Neuronal stem cell (in vitro differentiated cells): ENCODE data around the gene STIMATE.

Experiments used
- DNase-seq: peaks from one replicate; pipeline ENCODE4 v3.0.0-alpha.2; 2013; ENCODE audit warnings: low spot score
- H2AFZ ChIP-seq: one replicate; pipeline ENCODE4 v1.6.1; 2013; ENCODE audit warnings: mild to moderate bottlenecking, low read length, inconsistent platforms
- H2AK5ac ChIP-seq: 2 replicates; pipeline ENCODE4 v1.6.1; 2013; ENCODE audit warnings: low read depth, mild to moderate bottlenecking, inconsistent platforms, low read length, moderate library complexity, mixed read lengths
- H2BK120ac ChIP-seq: 2 replicates; pipeline ENCODE4 v1.6.1; 2013; ENCODE audit warnings: low read depth, mild to moderate bottlenecking, inconsistent platforms, low read length, moderate library complexity, mixed read lengths
- H2BK12ac ChIP-seq: one replicate; pipeline ENCODE4 v1.6.1; 2013; ENCODE audit warnings: low read length, inconsistent platforms
- H2BK15ac ChIP-seq: 2 replicates; pipeline ENCODE4 v1.6.1; 2013; ENCODE audit warnings: mild to moderate bottlenecking, low read length, inconsistent platforms, mixed read lengths
- H2BK5ac ChIP-seq: one replicate; pipeline ENCODE4 v1.6.1; 2013; ENCODE audit warnings: inconsistent platforms, mild to moderate bottlenecking, low read length, moderate library complexity
- H3K14ac ChIP-seq: one replicate; pipeline ENCODE4 v1.6.1; 2013; ENCODE audit warnings: low read length, inconsistent platforms
- H3K18ac ChIP-seq: 2 replicates; pipeline ENCODE4 v1.6.1; 2013; ENCODE audit warnings: low read length, inconsistent platforms
- H3K23ac ChIP-seq: 2 replicates; pipeline ENCODE4 v1.6.1; 2013; ENCODE audit warnings: low read depth, mild to moderate bottlenecking, mixed read lengths, low read length, inconsistent platforms; ENCODE audit not compliant: poor library complexity
- H3K27ac ChIP-seq: replicated peaks from 3 replicates; pipeline ENCODE4 v1.5.1; 2013; ENCODE audit warnings: low read length, inconsistent platforms
- H3K27me3 ChIP-seq, 3 experiments: 2 replicates each; pipeline ENCODE4 v1.6.1; 2013; ENCODE audit warnings: low read length in 3 of 3, mild to moderate bottlenecking in 2 of 3, inconsistent platforms in 1 of 3, low read depth in 1 of 3, mixed read lengths in 1 of 3, moderate library complexity in 1 of 3; ENCODE audit not compliant: control insufficient read depth in 3 of 3, insufficient read depth in 3 of 3
- H3K36me3 ChIP-seq, 2 donors: replicated peaks in 1 of 2; 2 replicates each; pipeline ENCODE4 v1.6.1; 2013; ENCODE audit warnings: low read length in 2 of 2; ENCODE audit not compliant: control insufficient read depth in 2 of 2, insufficient read depth in 2 of 2
- H3K4ac ChIP-seq: 2 replicates; pipeline ENCODE4 v1.6.1; 2013; ENCODE audit warnings: inconsistent platforms, mild to moderate bottlenecking, low read length, moderate library complexity
- H3K4me1 ChIP-seq, 2 donors: 1 replicate in 1 of 2; 2 replicates in 1 of 2; pipeline ENCODE4 v1.6.1; 2013; ENCODE audit warnings: low read length in 2 of 2, low read depth in 1 of 2; ENCODE audit not compliant: control insufficient read depth in 2 of 2, insufficient read depth in 1 of 2
- H3K4me2 ChIP-seq: one replicate; pipeline ENCODE4 v1.6.1; 2013; ENCODE audit warnings: mild to moderate bottlenecking, low read length, inconsistent platforms; ENCODE audit not compliant: insufficient read depth, poor library complexity, severe bottlenecking
- H3K4me3 ChIP-seq, 2 donors: 2 replicates each; pipeline ENCODE4 v1.5.1; 2013; ENCODE audit warnings: low read length in 2 of 2, mild to moderate bottlenecking in 2 of 2, inconsistent platforms in 1 of 2, moderate library complexity in 1 of 2
- H3K79me1 ChIP-seq: one replicate; pipeline ENCODE4 v1.6.1; 2013; ENCODE audit warnings: low read depth, mild to moderate bottlenecking, inconsistent platforms, low read length, moderate library complexity
- H3K9ac ChIP-seq: one replicate; pipeline ENCODE4 v1.6.1; 2013; ENCODE audit warnings: mild to moderate bottlenecking, low read depth, low read length, inconsistent platforms; ENCODE audit not compliant: poor library complexity
- H3K9me3 ChIP-seq, 2 donors: replicated peaks in 1 of 2; 2 replicates each; pipeline versions ENCODE3 to v1.6.1; 2013; ENCODE audit warnings: low read length in 2 of 2, mild to moderate bottlenecking in 2 of 2, inconsistent platforms in 1 of 2, low read depth in 1 of 2, mixed read lengths in 1 of 2, moderate library complexity in 1 of 2; ENCODE audit not compliant: control insufficient read depth in 2 of 2, insufficient read depth in 1 of 2
- H4K8ac ChIP-seq: one replicate; pipeline ENCODE4 v1.6.1; 2013; ENCODE audit warnings: low read depth, mild to moderate bottlenecking, inconsistent platforms, low read length, moderate library complexity
- H4K91ac ChIP-seq: one replicate; pipeline ENCODE4 v1.6.1; 2013; ENCODE audit warnings: low read length, low read depth, mild to moderate bottlenecking, inconsistent platforms; ENCODE audit not compliant: poor library complexity
- WGBS, 2 donors: extraction: QIAGEN DNeasy Blood & Tissue Kit; methylation state at CpG; one replicate each; pipeline ENCODE4 v1.1.7; 2013; ENCODE audit warnings: missing lambda C conversion rate in 2 of 2, mixed read lengths in 1 of 2; ENCODE audit not compliant: insufficient read length in 2 of 2, insufficient replicate concordance in 1 of 2; ENCODE audit errors: extremely low coverage in 2 of 2; 5-methylcytosine and 5-hydroxymethylcytosine counted together

STIMATE gene

GRCh38 chr3:52852419-52852818 is 44.9 kb downstream of the STIMATE start:
- Histone ChIP-seq H3K27ac (no peak overlapping the region), H3K14ac (no peak overlapping the region), H2AK5ac (no peak overlapping the region), H3K9ac (no peak overlapping the region), H4K91ac (no peak overlapping the region), H3K9me3 (no peaks in the 10 kb centered on the region), H3K23ac (no peak overlapping the region), H3K36me3 (peaks cover 14 to 32% of the 10 kb centered on the region in 2 donors), H3K4ac (no peak overlapping the region), H3K18ac (no peak overlapping the region), H2BK5ac (no peak overlapping the region), H3K79me1 (no peaks in the 10 kb centered on the region), H3K4me2 (no peak overlapping the region), H3K27me3 (no peaks in the 10 kb centered on the region), H2BK120ac (no peak overlapping the region), H3K4me1 (peaks cover 0 to 3% of the 10 kb centered on the region in 2 donors), H3K4me3 (no peak overlapping the region), H4K8ac (no peak overlapping the region), H2BK12ac (no peak overlapping the region), H2BK15ac (no peak overlapping the region), H2AFZ (no peak overlapping the region)
- WGBS, 2 donors: no CpG with 5 or more reads among the region's 2 CpGs
- DNase-seq: no peak

- H4K91ac ChIP-seq: no peak overlapping the region
- no peak overlapping the region for H2AK5ac ChIP-seq
- H3K4me1 ChIP-seq: peaks cover 0 to 4% of the 10 kb centered on the region in 2 donors
- no peak overlapping the region for H3K14ac ChIP-seq
- H2BK120ac ChIP-seq: no peak overlapping the region
- no peak overlapping the region for H3K4ac ChIP-seq
- no CpG with 5 or more reads among the region's 3 CpGs for WGBS, 2 donors
- H3K18ac ChIP-seq: no peak overlapping the region
- peaks cover 14 to 37% of the 10 kb centered on the region in 2 donors for H3K36me3 ChIP-seq
- no peak overlapping the region for H2AFZ ChIP-seq
- no peak overlapping the region for H3K4me2 ChIP-seq
- peak; percentile 56 for DNase-seq
- no peak overlapping the region for H3K23ac ChIP-seq
- no peak overlapping the region for H3K9ac ChIP-seq
- no peaks in the 10 kb centered on the region for H3K9me3 ChIP-seq
- H2BK12ac ChIP-seq: no peak overlapping the region
- no peak overlapping the region for H2BK5ac ChIP-seq
- H3K27me3 ChIP-seq: no peaks in the 10 kb centered on the region
- no peaks in the 10 kb centered on the region for H3K79me1 ChIP-seq
- no peak overlapping the region for H2BK15ac ChIP-seq
- no peak overlapping the region for H3K27ac ChIP-seq
- H4K8ac ChIP-seq: no peak overlapping the region
- no peak overlapping the region for H3K4me3 ChIP-seq
Measured at GRCh38 chr3:52851348-52851747, 46.0 kb downstream of the STIMATE start.

DNA sequence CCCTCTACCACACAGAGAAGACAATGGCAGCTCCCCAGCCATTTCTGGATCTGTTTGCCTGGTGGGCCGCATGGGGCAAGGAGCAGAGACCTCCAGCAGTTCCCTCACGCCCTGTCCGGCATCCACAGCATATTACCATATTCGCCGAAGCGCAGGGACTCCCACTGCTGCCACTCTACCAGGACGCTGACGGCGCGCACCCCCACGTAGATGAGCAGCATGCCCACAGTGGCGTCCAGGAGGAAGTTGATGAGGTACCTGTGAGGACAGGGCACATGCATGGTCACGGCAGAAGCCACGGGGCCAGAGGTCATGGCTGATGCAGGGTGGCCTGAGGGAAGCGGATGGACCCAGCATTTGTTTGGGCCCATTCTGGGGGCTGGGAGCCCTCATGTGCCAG is 47.7 kb downstream of the STIMATE start:
- DNase-seq: no peak
- H3K9ac ChIP-seq: peak overlapping the region; percentile 55
- no peak overlapping the region for H3K4me2 ChIP-seq
- H2BK12ac ChIP-seq: no peak overlapping the region
- H3K79me1 ChIP-seq: no peaks in the 10 kb centered on the region
- no peak overlapping the region for H3K27ac ChIP-seq
- no CpG with 5 or more reads among the region's 15 CpGs for WGBS, 2 donors
- H3K23ac ChIP-seq: no peak overlapping the region
- no peaks in the 10 kb centered on the region for H3K27me3 ChIP-seq
- no peak overlapping the region for H4K91ac ChIP-seq
- H2BK15ac ChIP-seq: no peak overlapping the region
- H2BK120ac ChIP-seq: no peak overlapping the region
- H3K14ac ChIP-seq: no peak overlapping the region
- H2AK5ac ChIP-seq: no peak overlapping the region
- H3K9me3 ChIP-seq: no peaks in the 10 kb centered on the region
- no peak overlapping the region for H3K18ac ChIP-seq
- H3K36me3 ChIP-seq: peaks cover 14 to 37% of the 10 kb centered on the region in 2 donors
- H3K4me1 ChIP-seq: peaks cover 0 to 4% of the 10 kb centered on the region in 2 donors
- no peak overlapping the region for H3K4ac ChIP-seq
- H3K4me3 ChIP-seq: no peak overlapping the region
- no peak overlapping the region for H4K8ac ChIP-seq
- no peak overlapping the region for H2AFZ ChIP-seq
- no peak overlapping the region for H2BK5ac ChIP-seq

DNA sequence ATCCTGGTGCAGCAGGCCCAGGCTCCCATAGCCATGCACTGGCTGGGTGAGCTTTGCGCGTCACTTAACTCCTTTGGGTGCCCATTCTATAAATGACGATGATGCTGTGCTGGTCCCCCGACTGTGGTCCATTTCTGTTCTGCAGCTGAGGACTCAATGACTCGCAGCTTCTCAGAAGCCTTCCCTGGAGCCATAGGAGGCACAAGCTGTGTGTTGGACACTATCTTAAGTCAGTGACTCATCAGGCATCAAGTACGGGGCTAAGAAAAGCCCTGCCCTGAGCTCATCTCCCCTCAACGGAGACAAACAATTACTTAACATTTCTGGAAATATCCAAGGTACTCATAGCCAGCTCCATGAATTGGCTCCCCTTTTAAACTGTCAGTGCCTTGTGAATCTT is 48.7 kb downstream of the STIMATE start:
- no peak overlapping the region for H3K14ac ChIP-seq
- H2BK15ac ChIP-seq: no peak overlapping the region
- no peak overlapping the region for H3K4ac ChIP-seq
- H3K4me1 ChIP-seq: peaks cover 0 to 4% of the 10 kb centered on the region in 2 donors
- H3K36me3 ChIP-seq: peaks cover 14 to 37% of the 10 kb centered on the region in 2 donors
- no peaks in the 10 kb centered on the region for H3K27me3 ChIP-seq
- no peak overlapping the region for H3K4me3 ChIP-seq
- no peak overlapping the region for H2AK5ac ChIP-seq
- no CpG with 5 or more reads among the region's 7 CpGs for WGBS, 2 donors
- no peak overlapping the region for H2BK120ac ChIP-seq
- no peaks in the 10 kb centered on the region for H3K9me3 ChIP-seq
- H3K23ac ChIP-seq: no peak overlapping the region
- DNase-seq: no peak
- no peaks in the 10 kb centered on the region for H3K79me1 ChIP-seq
- no peak overlapping the region for H4K91ac ChIP-seq
- no peak overlapping the region for H2BK5ac ChIP-seq
- H2AFZ ChIP-seq: no peak overlapping the region
- H3K27ac ChIP-seq: no peak overlapping the region
- H3K4me2 ChIP-seq: no peak overlapping the region
- H3K18ac ChIP-seq: no peak overlapping the region
- no peak overlapping the region for H4K8ac ChIP-seq
- no peak overlapping the region for H3K9ac ChIP-seq
- no peak overlapping the region for H2BK12ac ChIP-seq
